Retinal pigment epithelial cell (primary cell): ENCODE results near the gene SLC12A7.

Experiments used
- DNase-seq: peaks from one replicate; pipeline ENCODE4 v3.0.0-alpha.2; 2010; ENCODE audit warnings: low read depth
- H3K4me3 ChIP-seq: 2 replicates; pipeline ENCODE4 v1.5.1; 2011; ENCODE audit warnings: mild to moderate bottlenecking, low read length, control low read depth, moderate library complexity
- TF ChIP-seq, protein P1 (sequence below): conservative IDR thresholded peaks from 2 replicates; pipeline ENCODE4 v1.5.1; 2011; ENCODE audit warnings: low read depth, low read length, control low read depth, inconsistent platforms

The SLC12A7 gene

DNA sequence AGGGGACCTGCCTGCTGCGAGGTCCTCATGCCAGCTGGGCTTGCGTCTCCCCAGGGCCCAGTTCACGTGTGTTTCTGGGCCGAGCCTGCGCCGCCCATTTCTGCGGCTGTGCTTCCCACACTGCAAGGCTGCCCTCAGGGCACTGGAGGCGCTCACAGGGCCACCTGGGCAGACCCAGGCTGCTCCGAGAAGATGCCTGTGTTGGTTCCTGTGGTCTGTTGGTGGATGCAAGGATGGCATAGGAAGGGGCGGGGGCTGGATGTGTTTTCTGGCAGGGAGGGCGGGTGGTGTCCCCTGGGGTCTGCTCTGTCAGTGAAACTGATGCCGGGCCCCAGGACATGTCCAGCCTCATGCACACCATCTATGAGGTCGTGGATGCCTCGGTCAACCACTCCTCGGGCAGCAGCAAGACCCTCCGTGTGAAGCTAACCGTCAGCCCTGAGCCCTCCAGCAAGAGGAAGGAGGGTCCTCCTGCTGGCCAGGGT lies 77.4 kb downstream of the SLC12A7 start:
- DNase-seq, result no peak
- H3K4me3 ChIP-seq, result no peak overlapping the region
- TF ChIP-seq, protein P1, sequence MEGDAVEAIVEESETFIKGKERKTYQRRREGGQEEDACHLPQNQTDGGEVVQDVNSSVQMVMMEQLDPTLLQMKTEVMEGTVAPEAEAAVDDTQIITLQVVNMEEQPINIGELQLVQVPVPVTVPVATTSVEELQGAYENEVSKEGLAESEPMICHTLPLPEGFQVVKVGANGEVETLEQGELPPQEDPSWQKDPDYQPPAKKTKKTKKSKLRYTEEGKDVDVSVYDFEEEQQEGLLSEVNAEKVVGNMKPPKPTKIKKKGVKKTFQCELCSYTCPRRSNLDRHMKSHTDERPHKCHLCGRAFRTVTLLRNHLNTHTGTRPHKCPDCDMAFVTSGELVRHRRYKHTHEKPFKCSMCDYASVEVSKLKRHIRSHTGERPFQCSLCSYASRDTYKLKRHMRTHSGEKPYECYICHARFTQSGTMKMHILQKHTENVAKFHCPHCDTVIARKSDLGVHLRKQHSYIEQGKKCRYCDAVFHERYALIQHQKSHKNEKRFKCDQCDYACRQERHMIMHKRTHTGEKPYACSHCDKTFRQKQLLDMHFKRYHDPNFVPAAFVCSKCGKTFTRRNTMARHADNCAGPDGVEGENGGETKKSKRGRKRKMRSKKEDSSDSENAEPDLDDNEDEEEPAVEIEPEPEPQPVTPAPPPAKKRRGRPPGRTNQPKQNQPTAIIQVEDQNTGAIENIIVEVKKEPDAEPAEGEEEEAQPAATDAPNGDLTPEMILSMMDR, result no peak

DNA sequence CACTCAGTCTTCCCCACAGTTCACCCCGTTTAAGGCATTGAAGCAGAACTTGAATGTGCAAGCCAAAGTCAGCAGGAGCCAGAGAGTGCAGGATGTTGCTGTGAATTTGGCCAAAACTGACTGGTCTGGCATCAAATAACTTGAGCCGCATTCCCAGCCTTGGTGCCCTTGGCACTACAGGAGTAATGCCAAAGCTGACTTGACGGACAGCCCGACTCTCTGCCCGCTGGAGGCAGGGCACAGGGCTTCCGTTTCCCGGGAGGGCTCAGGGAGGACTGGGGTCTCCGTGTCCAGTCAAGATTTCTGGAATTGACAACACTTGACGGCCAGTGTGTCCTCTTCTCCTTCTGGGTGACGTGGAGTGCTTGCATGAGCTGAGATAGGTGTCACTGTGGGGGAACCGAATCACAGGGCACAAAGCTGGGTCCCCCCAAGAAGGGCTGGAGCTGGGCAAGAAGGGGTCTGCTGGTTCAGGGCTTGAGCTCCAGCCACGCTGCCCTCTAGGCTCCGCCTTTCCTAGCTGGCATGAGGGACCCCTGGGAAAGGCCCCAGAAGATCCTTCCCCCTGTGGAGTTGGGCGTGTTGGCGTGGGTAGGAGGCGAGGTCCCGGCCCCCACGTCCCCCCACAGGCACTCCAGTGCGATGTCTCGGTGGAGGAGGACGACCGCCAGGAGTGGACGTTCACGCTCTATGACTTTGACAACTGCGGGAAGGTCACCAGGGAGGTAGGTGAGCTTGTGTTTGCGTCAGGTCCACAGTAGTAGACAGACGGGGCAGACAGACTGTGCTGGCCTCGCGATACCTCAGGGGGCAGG lies 78.0 kb downstream of the SLC12A7 start:
- TF ChIP-seq, protein P1, result no peak
- H3K4me3 ChIP-seq, result no peak overlapping the region
- DNase-seq, result no peak

DNA sequence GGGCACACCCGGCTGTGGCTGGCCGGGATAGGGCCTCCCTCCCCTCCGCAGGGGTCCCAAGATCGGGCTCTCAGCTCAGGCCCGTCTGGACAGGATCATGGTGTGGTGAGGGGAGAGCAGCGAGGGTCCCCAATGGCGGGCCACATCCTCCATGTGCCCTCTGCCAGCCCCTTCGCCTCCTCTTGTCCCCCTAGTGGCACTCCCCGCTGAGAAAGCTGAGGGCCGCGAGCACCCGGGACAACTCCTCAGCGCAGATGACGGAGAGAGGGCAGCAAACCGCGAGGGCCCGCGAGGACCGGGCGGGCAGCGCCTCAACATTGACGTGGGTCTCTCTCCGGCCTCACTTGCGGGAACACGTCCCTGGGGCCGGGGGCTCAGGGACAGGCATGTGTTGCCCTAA lies 78.7 kb downstream of the SLC12A7 start:
- no peak for DNase-seq
- H3K4me3 ChIP-seq, result no peak overlapping the region
- TF ChIP-seq, protein P1, result no peak

DNA sequence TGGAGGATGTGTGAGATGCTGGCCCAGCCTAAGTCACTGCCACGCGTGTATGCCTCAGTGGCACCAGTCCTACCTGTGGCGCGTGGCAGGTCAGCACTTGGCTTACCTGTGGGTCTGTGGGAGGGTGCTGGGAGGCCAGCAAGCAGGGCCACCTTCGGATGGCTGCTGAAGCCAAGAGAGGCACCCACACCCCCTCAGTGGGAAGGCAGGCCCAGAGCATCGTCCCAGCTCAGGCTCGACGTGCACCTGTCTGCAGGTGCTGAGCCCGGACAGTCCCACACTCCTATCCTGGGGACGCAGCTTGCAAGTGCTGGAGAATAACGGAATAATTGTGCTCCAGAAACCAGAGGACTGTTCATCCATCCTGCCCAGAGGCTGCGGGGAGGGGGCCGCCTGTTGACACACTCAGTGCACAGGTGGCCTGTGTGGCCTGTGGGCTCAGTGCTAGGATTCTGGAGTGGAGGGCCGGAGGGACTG lies 79.3 kb downstream of the SLC12A7 start:
- DNase-seq, result no peak
- TF ChIP-seq, protein P1, result no peak
- H3K4me3 ChIP-seq, result no peak overlapping the region

DNA sequence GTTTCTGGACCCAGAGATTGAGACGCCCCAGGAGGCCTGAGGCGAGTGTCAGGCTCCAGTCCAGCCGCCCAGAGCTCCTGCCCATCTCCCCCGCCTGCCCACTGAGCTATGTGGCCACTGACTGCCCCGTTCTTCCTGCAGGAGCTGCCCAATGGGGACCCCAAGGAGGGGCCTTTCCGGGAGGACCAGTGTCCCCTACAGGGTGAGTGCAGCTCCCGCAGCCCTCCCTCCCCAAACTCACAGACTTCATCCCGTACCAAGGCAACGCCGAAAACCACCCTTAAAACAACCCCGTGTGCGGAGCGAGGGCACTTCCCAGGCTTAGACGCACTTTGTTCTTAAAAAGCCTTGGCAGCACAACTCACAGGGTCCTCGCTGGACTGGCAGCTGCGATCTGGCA lies 79.9 kb downstream of the SLC12A7 start:
- TF ChIP-seq, protein P1, result no peak
- no peak for DNase-seq
- no peak overlapping the region for H3K4me3 ChIP-seq

DNA sequence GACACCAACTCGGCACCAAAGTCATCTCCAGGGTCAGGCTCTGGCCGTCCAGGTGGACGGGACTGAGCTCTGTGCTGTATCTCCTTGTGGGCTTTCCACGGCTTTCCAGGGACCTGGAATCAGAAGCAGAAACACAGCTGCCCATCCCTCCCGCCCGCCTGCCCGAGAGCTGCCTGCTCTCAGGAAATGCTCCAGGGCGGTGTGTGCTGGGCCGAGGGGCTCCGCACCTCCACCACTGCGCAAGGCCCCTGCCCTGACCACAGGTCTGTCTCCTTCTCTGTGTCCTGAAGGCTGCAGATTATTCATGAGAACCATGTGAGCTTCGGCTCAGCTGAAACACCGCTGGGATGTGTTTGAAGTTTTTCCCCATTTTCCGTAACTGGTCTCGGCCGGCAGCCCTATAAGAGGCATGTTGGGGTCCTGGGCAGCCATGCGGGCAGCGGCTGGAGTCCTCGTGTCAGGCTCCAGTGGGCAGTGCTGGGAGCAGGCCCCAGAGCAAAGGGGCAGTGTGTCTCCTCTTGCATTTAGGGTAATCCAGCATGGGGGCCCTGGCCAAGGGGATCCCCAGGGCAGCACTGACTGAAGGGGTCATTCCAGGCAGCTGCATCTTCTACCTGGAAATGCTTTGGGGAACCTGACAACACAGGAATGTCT lies 80.4 kb downstream of the SLC12A7 start:
- TF ChIP-seq, protein P1, result no peak
- H3K4me3 ChIP-seq, result no peak overlapping the region
- DNase-seq, result no peak
